ENCODE results near the gene USP17L28. TPM values are rescaled to one million over a fixed set of nuclear protein-coding genes. Genes with fewer than 3 reads are reported as not detected.

USP17L28 gene, protein sequence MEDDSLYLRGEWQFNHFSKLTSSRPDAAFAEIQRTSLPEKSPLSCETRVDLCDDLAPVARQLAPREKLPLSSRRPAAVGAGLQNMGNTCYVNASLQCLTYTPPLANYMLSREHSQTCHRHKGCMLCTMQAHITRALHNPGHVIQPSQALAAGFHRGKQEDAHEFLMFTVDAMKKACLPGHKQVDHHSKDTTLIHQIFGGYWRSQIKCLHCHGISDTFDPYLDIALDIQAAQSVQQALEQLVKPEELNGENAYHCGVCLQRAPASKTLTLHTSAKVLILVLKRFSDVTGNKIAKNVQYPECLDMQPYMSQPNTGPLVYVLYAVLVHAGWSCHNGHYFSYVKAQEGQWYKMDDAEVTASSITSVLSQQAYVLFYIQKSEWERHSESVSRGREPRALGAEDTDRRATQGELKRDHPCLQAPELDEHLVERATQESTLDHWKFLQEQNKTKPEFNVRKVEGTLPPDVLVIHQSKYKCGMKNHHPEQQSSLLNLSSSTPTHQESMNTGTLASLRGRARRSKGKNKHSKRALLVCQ
- not detected in 2 replicates for total RNA-seq

GRCh38 chr4:9348593-9348992 is at the start of gene USP17L28:
TSS of gene USP17L28 (plus strand) at chr4:9348893. CDS start at chr4:9348893, 0 bp downstream.

DNA sequence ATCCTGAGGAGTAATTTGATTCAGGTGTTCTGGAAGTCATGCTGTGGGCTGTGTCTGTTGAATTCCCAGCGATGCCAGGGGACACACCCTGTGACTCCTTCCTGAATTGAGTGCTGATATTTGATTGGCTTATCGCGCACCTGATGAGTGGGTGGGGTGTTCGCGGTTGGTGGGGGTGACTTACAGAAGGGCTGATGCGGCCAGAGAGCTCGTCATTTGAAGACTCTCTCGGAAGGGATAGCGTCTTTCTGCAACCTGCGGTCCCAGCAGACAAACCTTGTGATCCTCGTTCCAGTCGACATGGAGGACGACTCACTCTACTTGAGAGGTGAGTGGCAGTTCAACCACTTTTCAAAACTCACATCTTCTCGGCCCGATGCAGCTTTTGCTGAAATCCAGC is 23.8 kb upstream of the USP17L28 start, which contains the start of gene USP17L24:
USP17L24 (plus strand) TSS at position 301 of the 400 bp plus-strand sequence; CDS start at position 301, 0 bp downstream.

DNA sequence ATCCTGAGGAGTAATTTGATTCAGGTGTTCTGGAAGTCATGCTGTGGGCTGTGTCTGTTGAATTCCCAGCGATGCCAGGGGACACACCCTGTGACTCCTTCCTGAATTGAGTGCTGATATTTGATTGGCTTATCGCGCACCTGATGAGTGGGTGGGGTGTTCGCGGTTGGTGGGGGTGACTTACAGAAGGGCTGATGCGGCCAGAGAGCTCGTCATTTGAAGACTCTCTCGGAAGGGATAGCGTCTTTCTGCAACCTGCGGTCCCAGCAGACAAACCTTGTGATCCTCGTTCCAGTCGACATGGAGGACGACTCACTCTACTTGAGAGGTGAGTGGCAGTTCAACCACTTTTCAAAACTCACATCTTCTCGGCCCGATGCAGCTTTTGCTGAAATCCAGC is 19.1 kb upstream of the USP17L28 start, which contains the start of gene USP17L25:
USP17L25 (plus strand) TSS at position 301 of the 400 bp plus-strand sequence; CDS start at position 301, 0 bp downstream.

GRCh38 chr4:9334358-9334757 is 14.3 kb upstream of the USP17L28 start, which contains the start of gene USP17L26:
TSS of gene USP17L26 (plus strand) at chr4:9334658. CDS start at chr4:9334658, 0 bp downstream.

DNA sequence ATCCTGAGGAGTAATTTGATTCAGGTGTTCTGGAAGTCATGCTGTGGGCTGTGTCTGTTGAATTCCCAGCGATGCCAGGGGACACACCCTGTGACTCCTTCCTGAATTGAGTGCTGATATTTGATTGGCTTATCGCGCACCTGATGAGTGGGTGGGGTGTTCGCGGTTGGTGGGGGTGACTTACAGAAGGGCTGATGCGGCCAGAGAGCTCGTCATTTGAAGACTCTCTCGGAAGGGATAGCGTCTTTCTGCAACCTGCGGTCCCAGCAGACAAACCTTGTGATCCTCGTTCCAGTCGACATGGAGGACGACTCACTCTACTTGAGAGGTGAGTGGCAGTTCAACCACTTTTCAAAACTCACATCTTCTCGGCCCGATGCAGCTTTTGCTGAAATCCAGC is 9.6 kb upstream of the USP17L28 start, which contains the start of gene USP17L5:
USP17L5 (plus strand) TSS at position 301 of the 400 bp plus-strand sequence; CDS start at position 301, 0 bp downstream.

GRCh38 chr4:9343848-9344247 is 4.8 kb upstream of the USP17L28 start, which contains the start of gene USP17L27:
TSS of gene USP17L27 (plus strand) at chr4:9344148. CDS start at chr4:9344148, 0 bp downstream.

DNA sequence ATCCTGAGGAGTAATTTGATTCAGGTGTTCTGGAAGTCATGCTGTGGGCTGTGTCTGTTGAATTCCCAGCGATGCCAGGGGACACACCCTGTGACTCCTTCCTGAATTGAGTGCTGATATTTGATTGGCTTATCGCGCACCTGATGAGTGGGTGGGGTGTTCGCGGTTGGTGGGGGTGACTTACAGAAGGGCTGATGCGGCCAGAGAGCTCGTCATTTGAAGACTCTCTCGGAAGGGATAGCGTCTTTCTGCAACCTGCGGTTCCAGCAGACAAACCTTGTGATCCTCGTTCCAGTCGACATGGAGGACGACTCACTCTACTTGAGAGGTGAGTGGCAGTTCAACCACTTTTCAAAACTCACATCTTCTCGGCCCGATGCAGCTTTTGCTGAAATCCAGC is 4.6 kb downstream of the USP17L28 start, which contains the start of gene USP17L29:
USP17L29 (plus strand) TSS at position 301 of the 400 bp plus-strand sequence; CDS start at position 301, 0 bp downstream.

GRCh38 chr4:9362829-9363228 is 14.1 kb downstream of the USP17L28 start, which contains the start of gene USP17L30:
TSS of gene USP17L30 (plus strand) at chr4:9363129. CDS start at chr4:9363129, 0 bp downstream.

Other genes with a start within 250 kb of the USP17L28 start
- gene FAM90A26, start 178.5 kb upstream of the USP17L28 start, total RNA-seq, result not detected in 2 replicates
- not detected in 2 replicates for gene USP17L10, start 138.2 kb upstream of the USP17L28 start, total RNA-seq
- not detected in 2 replicates for gene USP17L11, start 133.5 kb upstream of the USP17L28 start, total RNA-seq
- gene USP17L12, start 128.7 kb upstream of the USP17L28 start, total RNA-seq, result not detected in 2 replicates
- not detected in 2 replicates for gene USP17L13, start 124.0 kb upstream of the USP17L28 start, total RNA-seq
- not detected in 2 replicates for gene USP17L15, start 114.5 kb upstream of the USP17L28 start, total RNA-seq
- gene USP17L17, start 105.0 kb upstream of the USP17L28 start, total RNA-seq, result not detected in 2 replicates
- gene USP17L18, start 100.3 kb upstream of the USP17L28 start, total RNA-seq, result not detected in 2 replicates
- not detected in 2 replicates for gene USP17L19, start 95.5 kb upstream of the USP17L28 start, total RNA-seq
- gene USP17L20, start 90.8 kb upstream of the USP17L28 start, total RNA-seq, result not detected in 2 replicates
- not detected in 2 replicates for gene USP17L21, start 86.0 kb upstream of the USP17L28 start, total RNA-seq
- gene USP17L22, start 81.3 kb upstream of the USP17L28 start, total RNA-seq, result not detected in 2 replicates
- gene USP17L24, start 23.7 kb upstream of the USP17L28 start, total RNA-seq, result not detected in 2 replicates
- gene USP17L25, start 19.0 kb upstream of the USP17L28 start, total RNA-seq, result not detected in 2 replicates
- not detected in 2 replicates for gene USP17L26, start 14.2 kb upstream of the USP17L28 start, total RNA-seq
- gene USP17L5, start 9.5 kb upstream of the USP17L28 start, total RNA-seq, result not detected in 2 replicates
- not detected in 2 replicates for gene USP17L27, start 4.7 kb upstream of the USP17L28 start, total RNA-seq
- not detected in 2 replicates for gene USP17L29, start 4.7 kb downstream of the USP17L28 start, total RNA-seq
- gene USP17L30, start 14.2 kb downstream of the USP17L28 start, total RNA-seq, result not detected in 2 replicates
- not detected in 2 replicates for gene DEFB131A, start 95.5 kb downstream of the USP17L28 start, total RNA-seq